ENCODE data around the gene SLCO3A1.

GRCh38 chr15:92141607-92142006 lies 288.1 kb downstream of the SLCO3A1 start:
- TF ChIP-seq CTCF (IDR thresholded peaks at IDR 0.05) (no peak), POLR2AphosphoS5 (IDR thresholded peaks at IDR 0.05) (no peak)
